Posterior vena cava (tissue), 2 donors: ENCODE results near the gene HSFX3. TPM values are rescaled to one million over a fixed set of nuclear protein-coding genes. Genes with fewer than 3 reads are reported as not detected.

Experiments used
- DNase-seq: peaks from one replicate; pipeline ENCODE4 v3.0.0-alpha.2; 2020; ENCODE audit warnings: low spot score
- intact Hi-C, 2 donors: fragments of 100-400 bp; cut with DNase I; formaldehyde crosslinking; loops; one replicate each; pipeline versions ENCODE4 v1.14.1 to v1.14.2; 2022 to 2023
- total RNA-seq, 2 donors: library from RNA; stranded (reverse); fragmentation: NEBNext Ultra II Directional; extraction: Animal tissue kit (Norgen Biotek cat#: 25700); gene quantifications; one replicate each; pipeline ENCODE4 v1.2.1, GENCODE V29; 2021
- donor health status: DM: yes; HTN: yes; CAD: no.
- donor health status: DM: yes; HTN: yes; CAD: no.

Gene HSFX3
- total RNA-seq, 2 donors from 2014 or later: not detected

- DNase-seq: no peak
- intact Hi-C loops: loop anchor here in 1 of 2 donors (10.0 kb wide), 1 partner anchor 135 kb away; the partner anchor contains the start of gene TMEM185A
Observed at GRCh38 chrX:149499766-149500165, 50.0 kb downstream of the HSFX3 start.

GRCh38 chrX:149498767-149499166 is 51.0 kb downstream of the HSFX3 start:
- intact Hi-C loops: no loop called here
- DNase-seq: no peak

Other genes starting within 250 kb of the HSFX3 start
- gene IDS, start 44.6 kb downstream of the HSFX3 start, total RNA-seq: 100 to 1,000 TPM in 1 of 2 donors, 10 to 100 TPM in 1; 88.2 to 102 TPM
- gene EOLA1, start 8.9 kb downstream of the HSFX3 start, total RNA-seq: 10 to 100 TPM; 15.8 to 18.1 TPM
- gene MAGEA9B, start 37.5 kb upstream of the HSFX3 start, total RNA-seq: not detected
- gene HSFX2, start 45.4 kb upstream of the HSFX3 start, total RNA-seq: under 1 TPM in 1 of 2 donors, not detected in 1; 0.48 TPM
- gene TMEM185A, start 81.9 kb upstream of the HSFX3 start, total RNA-seq: 10 to 100 TPM; 20.8 to 22.1 TPM
- not detected for gene MAGEA11, start 162.1 kb upstream of the HSFX3 start, total RNA-seq
- gene HSFX1, start 224.1 kb upstream of the HSFX3 start, total RNA-seq: 1 to 10 TPM; 1.0 to 1.4 TPM
- gene MAGEA9, start 232.0 kb upstream of the HSFX3 start, total RNA-seq: not detected